NB4 (cell line): ENCODE data around the gene AMOTL1.

Experiments
- CTCF ChIP-seq: IDR thresholded peaks from one replicate; pipeline ENCODE4 v1.5.1; 2012; ENCODE audit warnings: low read depth, low read length
- POLR2A ChIP-seq: IDR thresholded peaks from 2 replicates; pipeline ENCODE4 v1.6.1; 2011; ENCODE audit warnings: mild to moderate bottlenecking; ENCODE audit not compliant: insufficient read length; ENCODE audit errors: extremely low read depth
- TF ChIP-seq, protein P1 (sequence below): IDR thresholded peaks from 2 replicates; pipeline ENCODE4 v1.6.1; 2011; ENCODE audit warnings: low read depth, low read length

DNA sequence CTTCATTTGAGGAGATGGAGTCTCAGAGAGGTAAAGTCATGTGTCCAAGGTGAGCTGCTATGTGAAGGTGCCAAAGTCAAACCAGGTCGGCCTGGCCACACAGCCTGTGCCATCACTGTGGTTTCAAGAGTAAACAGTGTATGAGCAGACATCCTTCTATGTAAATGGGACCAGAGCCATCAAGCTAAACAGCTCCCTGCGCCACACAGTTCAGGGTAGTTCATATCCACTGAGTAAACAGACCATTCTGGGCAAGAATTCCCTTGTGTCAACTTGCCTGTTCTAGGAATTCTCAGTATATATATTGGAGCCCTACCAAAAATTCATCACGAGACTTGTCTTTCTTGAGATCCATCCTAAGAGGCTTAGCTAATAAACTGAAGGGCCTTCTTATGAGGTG lies 77.5 kb downstream of the AMOTL1 start:
- TF ChIP-seq POLR2A, result no peak
- TF ChIP-seq CTCF, result no peak
- TF ChIP-seq, protein P1, sequence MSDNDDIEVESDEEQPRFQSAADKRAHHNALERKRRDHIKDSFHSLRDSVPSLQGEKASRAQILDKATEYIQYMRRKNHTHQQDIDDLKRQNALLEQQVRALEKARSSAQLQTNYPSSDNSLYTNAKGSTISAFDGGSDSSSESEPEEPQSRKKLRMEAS, result no peak
